Stimulated activated CD8-positive, alpha-beta memory T cell treated with anti-CD3 and anti-CD28 coated beads, Interleukin-15, amount 100 ng/mL, for 4 hours (primary cell): ENCODE data around the gene DGKB.

ENCODE experiments used
- DNase-seq, 2 donors: peaks; one replicate each; pipeline ENCODE4 v3.0.0-alpha.2; 2020; ENCODE audit warnings: low read depth in 2 of 2

Gene DGKB

DNA sequence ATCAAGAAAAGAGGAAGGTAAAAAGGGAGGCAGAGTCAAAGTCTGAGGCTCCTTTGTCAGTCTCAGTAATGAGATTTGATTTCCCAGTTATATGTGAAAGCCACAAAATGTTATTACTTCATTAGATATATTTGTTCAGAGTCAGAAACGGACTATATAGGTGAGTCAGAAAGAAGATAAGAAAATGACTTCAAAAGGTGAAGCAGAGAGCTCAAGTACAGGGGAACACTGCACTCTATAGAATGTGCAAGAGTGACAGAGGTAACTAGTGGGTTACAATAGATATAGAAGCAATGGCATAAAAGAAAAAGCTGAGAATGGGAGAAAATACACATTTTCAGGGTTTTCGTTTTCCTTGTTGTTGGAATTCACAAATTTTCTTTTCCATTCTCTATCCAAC, 43.3 kb downstream of the DGKB start:
- DNase-seq = no peak

DNA sequence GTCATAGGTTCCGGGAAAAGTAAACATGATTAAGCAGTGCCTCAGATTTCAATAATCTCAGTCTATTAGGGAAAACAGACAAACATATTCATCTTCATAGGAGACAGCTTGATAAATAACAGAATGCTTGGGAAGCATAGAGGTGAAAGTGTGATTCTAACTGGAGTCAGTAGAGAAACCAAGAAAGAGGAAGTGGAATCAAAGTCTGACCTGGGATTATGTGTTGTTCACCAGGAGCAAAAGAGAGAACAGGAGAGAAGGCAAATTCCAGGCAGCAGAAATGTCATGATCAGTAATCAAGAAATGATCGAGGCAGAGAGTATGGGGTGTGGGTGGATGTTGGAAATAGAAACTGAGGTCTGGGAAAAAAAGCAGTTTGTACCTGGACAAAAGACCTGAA, 43.7 kb downstream of the DGKB start:
- DNase-seq = no peak

- no peak for DNase-seq
These were observed 44.1 kb downstream of the DGKB start for GRCh38 chr7:14858410-14858809.

GRCh38 chr7:14855033-14855794, 47.3 kb downstream of the DGKB start:
- no peak for DNase-seq

DNA sequence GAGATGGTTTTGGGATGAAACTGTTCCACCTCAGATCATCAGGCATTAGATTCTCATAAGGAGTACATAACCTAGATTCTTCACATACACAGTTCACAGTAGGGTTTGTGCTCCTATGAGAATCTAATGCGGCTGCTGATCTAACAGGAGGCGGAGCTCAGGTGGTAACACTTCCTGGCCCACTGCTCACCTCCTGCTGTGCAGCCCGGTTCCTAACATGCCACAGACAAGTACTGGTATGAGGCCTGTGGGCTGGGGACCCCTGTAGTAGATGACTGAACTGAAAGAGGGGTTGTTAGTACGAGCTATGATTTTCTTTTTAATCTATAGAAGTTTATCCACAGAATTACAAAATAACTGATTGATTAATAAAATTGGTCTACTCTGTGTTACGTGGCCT, 48.1 kb downstream of the DGKB start:
- no peak for DNase-seq

DNA sequence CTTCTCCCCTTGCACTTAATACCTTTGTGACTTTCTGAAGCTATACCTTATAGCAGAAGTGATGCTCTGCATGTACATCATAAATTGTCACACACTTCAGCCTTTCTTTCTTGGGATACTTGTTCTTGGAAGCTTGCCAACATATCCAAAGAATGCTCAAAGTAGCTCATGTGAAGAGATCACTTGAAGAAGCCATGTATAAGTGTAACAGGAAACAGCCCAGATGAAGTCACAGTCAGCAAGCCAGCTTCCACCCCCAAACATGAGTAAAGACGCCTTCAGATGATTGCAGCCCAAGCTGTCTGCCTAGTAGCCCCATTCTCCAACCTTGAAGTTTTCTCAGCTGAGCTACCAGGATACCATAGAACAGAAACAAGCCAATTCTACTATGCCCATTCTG, 50.9 kb downstream of the DGKB start:
- no peak for DNase-seq

- no peak for DNase-seq
These were observed 52.5 kb downstream of the DGKB start for GRCh38 chr7:14850039-14850438.

DNA sequence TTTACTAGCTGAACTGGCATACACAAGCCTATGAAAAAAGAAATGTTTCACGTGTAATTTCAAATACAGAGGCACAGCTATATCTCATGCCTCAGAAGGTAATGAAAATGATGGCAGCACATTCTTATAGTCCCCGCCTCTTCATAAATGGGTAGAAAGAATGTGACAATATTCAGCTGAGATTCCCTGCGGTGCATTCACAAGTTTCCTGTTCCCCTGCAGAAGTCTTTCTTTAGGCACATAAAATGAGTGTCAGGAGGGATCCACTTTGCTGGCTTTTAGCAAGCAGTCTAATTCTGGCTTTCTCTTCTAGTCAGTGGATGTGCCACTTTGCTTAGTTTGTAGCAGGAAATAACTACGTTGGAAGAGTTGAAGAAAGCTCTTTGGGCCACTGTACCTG, 56.1 kb downstream of the DGKB start:
- no peak for DNase-seq

DNA sequence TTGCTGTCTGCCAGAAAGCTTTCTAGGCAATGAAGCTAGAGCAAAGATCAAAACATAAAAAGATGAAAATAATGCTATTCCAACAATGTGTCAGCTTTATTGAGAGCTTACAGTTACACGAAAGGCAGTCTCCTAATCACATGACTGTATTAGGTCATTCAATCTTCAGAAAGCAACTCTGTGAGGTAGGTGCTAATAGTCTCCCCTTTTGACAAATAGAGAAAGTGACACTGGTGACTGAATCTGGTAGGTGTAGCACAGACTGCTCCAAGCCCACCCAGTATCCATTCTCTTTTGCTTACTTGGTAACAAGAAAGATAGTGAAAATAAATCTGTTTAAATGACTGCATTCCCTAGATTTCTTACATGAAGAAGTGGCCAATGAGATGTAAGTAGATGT, 58.8 kb downstream of the DGKB start:
- DNase-seq = no peak

GRCh38 chr7:14842523-14842922, 60.0 kb downstream of the DGKB start:
- DNase-seq = no peak

DNA sequence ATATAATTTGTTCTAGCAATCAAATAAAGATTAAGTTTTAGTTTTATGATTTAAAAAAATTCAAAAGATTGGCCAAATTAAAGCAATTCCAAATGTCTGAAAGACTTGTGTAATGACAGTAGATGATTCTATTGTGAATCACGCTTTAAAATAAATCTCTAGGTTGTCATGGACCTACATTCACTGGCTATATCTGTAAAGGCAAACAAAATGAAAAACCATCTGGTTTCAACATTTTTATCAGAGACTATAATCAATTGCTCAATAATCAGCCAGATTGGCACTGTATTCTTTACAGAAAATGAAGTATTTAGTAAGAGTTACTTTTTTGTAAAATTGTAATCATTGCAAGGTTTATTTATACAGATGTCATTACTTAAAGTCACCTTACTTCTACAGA, 60.7 kb downstream of the DGKB start:
- no peak for DNase-seq

DNA sequence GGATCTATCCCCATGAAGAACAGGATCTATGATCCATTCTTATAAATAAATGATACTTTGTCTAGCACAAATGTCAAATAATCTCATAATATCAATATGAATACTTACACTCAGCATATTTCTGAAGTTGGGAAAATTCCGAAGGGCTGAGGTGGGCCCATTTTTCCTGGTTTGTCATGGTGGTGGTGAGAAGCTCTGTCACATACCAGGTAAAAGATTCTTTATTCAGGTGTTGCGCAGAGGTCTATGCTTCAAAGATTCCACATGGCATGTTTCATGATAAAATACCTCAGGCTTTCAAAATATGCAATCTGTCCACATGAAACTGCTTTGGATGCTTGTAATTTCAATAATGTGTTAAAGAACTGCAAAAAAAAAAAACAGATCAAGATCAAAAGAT, 61.5 kb downstream of the DGKB start:
- DNase-seq = no peak

GRCh38 chr7:14839307-14839706, 63.2 kb downstream of the DGKB start:
- DNase-seq = no peak

DNA sequence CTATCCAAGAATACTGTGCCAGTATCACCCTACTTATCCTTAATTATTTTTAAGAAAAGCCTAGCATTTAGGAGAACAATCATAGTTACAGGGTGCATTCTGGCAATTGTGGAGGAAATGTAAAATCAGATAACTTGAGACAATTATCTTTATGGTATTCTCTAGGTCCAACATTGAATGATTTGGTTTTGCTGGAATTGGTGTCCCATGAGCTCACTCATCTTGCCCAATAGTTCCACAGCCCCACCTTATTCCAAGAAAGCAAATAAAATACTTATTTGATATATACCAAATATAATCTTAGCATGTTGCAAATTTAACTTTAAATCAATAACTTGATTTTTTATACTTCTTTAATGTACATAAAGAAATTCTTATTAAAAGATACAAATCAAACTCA, 65.3 kb downstream of the DGKB start:
- DNase-seq = no peak

DNA sequence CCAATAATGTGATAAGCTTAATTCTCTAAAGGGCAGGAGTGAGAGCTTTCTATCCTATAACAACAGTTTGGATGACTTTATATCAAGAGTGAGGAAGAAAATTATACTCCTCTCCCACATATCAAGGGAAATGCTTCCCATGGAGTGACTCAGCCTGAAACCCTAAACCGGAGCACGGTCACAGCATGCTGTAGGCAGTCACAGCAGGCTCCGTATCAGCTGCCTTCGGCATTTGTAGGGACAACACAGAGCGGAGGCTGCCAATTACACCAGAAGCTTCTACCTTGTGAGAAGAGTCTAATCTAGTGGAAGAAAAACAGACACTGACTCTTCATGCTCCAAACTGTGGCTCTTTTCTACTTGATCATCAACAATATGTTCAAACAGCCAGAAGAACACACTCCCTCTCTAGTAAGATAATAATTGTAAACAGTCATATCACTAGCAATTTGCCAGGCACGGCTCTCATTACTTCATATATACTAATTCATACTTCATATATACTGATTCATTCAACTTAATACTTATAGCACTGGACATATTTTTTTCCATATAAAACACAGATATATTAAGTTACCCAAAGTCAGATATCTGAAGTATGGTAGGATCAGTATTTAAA, 65.9 kb downstream of the DGKB start:
- no peak for DNase-seq

DNA sequence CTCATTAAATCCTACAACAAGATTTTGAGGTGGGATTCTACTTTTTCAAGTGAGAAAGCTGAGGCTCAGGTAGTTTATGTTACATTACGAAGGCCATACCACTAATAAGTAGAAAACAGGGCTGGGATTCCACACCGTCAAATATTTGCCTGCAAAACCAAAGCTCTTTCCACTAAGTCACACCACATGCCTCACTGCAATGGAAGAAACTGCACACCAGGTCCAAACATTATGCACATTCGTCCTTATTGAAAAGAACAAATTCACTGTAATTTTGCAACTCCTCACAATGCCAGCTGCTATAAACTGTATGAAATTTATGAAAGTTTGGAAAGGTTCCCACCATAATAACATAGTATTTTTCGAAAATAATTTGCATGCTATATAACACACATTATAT, 66.5 kb downstream of the DGKB start:
- no peak for DNase-seq

GRCh38 chr7:14835384-14835783, 67.2 kb downstream of the DGKB start:
- DNase-seq = no peak

GRCh38 chr7:14834883-14835282, 67.7 kb downstream of the DGKB start:
- DNase-seq = no peak

GRCh38 chr7:14834456-14834855, 68.1 kb downstream of the DGKB start:
- no peak for DNase-seq

DNA sequence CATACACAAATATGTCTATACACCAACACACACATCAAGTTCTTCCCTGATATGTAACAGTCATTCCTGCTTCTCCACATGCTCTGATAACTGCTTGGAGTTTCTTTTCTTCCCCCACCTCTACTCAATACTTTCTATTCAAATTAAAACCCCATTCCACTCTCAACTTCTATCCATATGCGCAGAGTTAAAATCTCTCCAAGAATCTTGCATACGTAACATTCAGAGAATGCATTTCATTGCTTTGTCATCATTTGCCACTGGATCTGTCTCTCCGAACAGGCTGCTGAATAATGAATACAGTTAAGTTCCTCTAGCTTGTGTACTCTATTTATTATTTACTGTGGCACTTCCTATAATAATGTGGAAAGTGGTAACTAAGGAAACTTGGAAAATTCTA, 68.8 kb downstream of the DGKB start:
- no peak for DNase-seq

- DNase-seq = no peak
These were observed 74.5 kb downstream of the DGKB start for GRCh38 chr7:14828053-14828452.

GRCh38 chr7:14826426-14826825, 76.1 kb downstream of the DGKB start:
- DNase-seq = no peak

GRCh38 chr7:14825912-14826311, 76.6 kb downstream of the DGKB start:
- DNase-seq = no peak

DNA sequence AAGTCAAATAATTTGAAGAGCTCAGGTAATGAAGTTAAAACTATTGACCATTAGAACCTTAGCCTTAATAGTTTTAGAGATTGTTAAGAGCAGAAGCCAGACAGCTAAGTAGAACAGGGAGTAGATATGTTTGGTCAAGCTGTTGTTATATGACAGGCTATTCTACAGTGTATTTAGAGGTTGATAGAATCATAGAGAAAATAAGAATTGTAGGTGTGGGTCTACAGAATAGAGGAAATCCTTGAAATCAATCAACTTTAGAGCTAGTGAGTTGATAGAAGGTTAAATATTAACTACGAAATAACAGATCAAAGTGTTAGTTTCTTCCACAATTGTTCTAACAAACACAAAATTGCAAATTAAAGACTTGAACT, 80.1 kb downstream of the DGKB start:
- DNase-seq = no peak
